GM18502 (cell line): ENCODE data around the gene DDX28.
"Not testable (repeated sequence)": the region's sequence is repeated elsewhere in the genome, so short reads cannot be mapped to it uniquely, and the experiment has no call there.

Source experiments
- ATAC-seq: cut with Tn5 transposase; IDR thresholded peaks from one replicate; pipeline ENCODE4 v1.9.1; 2021; ENCODE audit warnings: mild to moderate bottlenecking; ENCODE audit not compliant: unreplicated experiment, poor library complexity

The DDX28 gene

DNA sequence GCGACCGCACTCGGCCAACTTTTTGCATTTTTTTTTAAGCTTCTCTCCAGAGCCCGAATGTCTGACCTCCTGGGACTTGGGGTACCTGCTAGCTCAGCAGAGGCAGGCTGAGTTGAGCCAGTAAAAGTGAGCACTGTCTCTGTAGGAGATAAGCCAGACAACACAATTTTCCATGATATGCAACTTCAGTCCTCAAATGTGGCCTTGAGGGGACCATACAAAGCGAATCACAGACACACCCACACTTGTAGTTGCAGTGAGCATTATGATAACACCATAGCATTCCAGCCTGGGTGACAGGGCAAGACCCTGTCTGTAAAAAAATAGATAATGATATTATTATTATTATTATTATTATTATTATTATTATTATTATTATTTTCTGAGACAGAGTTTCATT is 26.4 kb downstream of the DDX28 start:
- ATAC-seq: no peak

- no peak for ATAC-seq
Measured at GRCh38 chr16:67995423-67995822, 27.6 kb downstream of the DDX28 start.

- ATAC-seq: not testable (repeated sequence)
Measured at GRCh38 chr16:67994040-67994408, 29.0 kb downstream of the DDX28 start.

GRCh38 chr16:67993207-67994039 is 29.6 kb downstream of the DDX28 start:
- peak; percentile 69 for ATAC-seq

GRCh38 chr16:67992661-67993206 is 30.3 kb downstream of the DDX28 start:
- peak; percentile 8 for ATAC-seq

DNA sequence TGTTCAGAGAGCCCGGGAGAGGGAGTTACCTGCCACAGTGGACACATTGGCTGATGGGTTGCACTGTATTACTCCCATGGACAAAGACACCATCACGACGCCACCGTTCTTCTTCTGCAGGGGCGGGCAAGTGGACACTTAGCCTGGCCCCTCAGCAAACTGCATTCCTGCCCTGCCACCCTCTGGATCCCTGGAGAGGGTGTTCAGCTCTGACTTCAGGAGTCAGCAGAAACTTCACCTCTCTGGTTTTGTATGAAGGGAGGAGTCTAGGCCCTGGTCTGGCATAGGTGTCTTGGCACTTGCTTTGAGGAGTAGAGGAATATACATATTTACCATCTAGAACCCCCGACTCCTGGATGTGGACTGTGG is 33.0 kb downstream of the DDX28 start:
- no peak for ATAC-seq

DNA sequence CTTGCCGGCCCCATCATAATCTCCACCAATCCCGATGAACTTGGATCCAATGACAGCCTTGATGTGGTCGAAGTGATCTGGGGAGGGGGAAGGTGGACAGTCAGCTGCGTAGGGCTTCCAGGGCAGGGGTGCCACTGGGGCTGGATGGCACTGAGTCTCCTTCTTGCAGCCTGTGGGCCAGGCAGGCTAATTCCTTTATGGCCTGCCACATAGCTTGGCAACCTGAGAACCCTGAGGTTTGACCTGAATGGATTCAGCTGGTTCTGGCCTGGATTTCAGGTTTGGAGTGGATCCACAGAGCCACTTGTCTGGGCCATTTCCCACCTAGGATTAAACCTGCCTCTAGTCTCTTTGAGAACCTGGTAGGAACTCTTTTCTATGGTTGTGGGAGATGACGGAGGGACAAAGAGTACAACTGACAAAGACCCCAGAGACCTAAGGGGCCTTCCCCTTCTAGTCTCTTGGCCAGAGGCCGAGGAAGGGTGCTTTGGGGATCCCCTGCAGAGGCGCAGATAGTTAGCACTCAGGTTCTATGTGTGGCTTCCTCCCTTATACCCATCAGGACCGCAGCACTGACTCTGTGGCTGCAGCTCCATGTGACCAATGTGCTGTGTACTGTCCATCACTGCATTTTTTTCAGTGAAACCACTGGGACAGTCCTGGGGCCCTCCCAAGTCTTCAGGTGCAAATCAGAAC is 33.6 kb downstream of the DDX28 start:
- no peak for ATAC-seq

DNA sequence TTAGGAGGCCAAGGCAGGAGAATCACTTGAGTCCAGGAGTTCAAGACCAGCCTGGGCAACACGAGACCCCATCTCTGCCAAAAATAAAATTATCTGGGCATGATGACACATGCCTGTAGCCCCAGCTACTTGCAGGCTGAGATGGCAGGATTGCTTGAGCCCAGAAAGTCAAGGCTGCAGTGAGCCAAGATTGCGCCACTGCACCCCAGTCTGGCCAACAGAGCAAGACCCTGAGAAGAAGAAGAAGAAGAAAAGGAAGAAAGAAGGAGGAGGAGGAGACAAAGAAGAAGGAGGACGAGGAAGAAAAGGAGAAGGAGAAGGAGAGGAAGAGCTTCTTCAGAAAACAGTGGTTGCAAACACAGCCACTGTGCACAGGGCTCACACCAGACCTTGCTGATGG is 34.4 kb downstream of the DDX28 start:
- no peak for ATAC-seq

DNA sequence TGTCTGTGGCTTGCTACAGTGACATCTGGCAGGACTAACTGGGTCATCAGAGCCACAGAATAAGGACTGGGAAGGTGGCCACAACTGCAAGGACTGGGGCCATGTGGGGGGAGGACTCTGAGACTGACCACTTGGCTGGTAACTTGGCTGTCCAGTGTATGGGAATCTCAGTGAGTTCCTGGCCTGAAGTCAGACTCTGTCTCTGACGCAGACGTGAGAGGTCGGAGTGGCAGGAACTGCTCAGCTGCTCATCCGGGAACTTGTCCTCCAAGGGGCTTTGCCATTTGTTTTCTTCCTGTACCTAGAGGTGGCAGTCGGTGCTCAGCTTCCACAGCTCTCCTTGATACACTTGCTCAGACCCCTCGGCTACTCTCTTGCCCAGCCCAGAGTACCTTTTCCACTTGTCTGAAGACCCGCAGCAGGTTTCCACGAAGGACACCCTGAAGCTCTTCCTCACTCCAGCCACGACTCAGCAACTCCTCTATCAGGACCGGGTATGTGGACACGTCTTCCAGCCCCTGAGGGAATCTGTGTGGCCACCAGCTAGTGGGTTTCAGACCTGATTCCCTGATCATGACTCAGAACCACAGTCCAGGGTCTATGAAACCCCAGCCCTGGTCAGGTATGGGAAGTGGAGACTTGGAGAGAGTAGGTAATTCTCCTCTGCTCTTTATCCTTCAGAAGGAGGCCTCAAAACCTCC is 35.4 kb downstream of the DDX28 start:
- ATAC-seq: no peak

GRCh38 chr16:67986949-67987348 is 36.1 kb downstream of the DDX28 start:
- ATAC-seq: no peak

GRCh38 chr16:67982011-67982696 is 40.9 kb downstream of the DDX28 start:
- ATAC-seq: no peak

DNA sequence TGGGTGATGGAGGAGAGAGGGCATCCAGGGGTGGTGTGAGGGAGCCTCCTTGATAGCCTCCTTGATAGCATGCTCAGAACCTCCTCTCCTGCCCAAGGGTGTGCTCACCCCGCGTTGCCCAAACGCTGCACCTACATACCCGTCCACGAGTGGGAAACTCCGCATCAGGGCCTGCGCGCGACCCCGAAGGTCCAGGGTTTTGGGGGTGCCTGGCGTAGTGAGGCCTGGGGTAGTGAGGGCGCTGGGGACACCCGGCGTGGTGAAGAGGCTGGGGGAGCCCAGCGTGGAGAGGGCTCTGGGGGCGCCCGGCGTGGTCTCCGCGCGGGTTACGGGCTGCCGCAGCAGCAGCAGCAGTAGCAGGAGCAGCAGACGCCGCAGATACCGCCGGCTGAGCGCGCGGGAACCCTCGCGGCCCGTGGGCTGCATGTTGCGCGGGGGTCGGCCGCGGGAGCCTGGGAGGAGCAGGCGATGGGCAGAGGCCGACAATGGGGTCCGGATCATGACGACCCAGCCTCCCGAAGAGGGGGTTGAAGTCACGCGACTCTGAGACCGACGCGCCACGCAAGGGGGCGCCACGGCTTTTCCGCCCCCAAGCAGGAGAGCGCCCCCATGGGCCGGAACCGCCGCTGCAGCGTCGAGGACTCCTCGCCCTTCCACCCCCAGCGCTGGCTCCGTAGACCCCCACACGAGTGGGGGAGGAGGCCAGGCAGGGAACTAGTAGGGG is 42.9 kb downstream of the DDX28 start, which contains the start of gene DPEP3:
Gene DPEP3, minus strand, starts transcription at position 545 of the 724 bp plus-strand sequence. Its CDS starts 119 bp downstream, at position 426.
- ATAC-seq: no peak

GRCh38 chr16:67977469-67978227 is 45.4 kb downstream of the DDX28 start:
- no peak for ATAC-seq

- ATAC-seq: no peak
Measured at GRCh38 chr16:67977005-67977404, 46.0 kb downstream of the DDX28 start.

GRCh38 chr16:67976205-67976604 is 46.8 kb downstream of the DDX28 start:
- ATAC-seq: no peak

- ATAC-seq: no peak
Measured at GRCh38 chr16:67975321-67976105, 47.5 kb downstream of the DDX28 start.

- not testable (repeated sequence) for ATAC-seq
Measured at GRCh38 chr16:67972285-67972684, 50.7 kb downstream of the DDX28 start.

GRCh38 chr16:67971111-67971510 is 51.9 kb downstream of the DDX28 start:
- no peak for ATAC-seq
